Uterus (tissue), 2 donors: ENCODE measurements around the gene RMDN3.

ENCODE experiments used
- POLR2A ChIP-seq, 2 donors: fragments of 450-650 bp; IDR thresholded peaks; one replicate each; pipeline ENCODE4 v1.6.1; 2016; ENCODE audit warnings: antibody characterized with exemption in 2 of 2, mild to moderate bottlenecking in 1 of 2, moderate library complexity in 1 of 2
- TF ChIP-seq, protein P1 (sequence below), 4 experiments: fragments of 200-600 bp in 2 of 4; fragments of 450-650 bp in 2 of 4; sonication (generic) in 2 of 4; IDR thresholded peaks; one replicate each; pipeline ENCODE4 v1.5.1; 2016 to 2019; ENCODE audit warnings: antibody characterized with exemption in 4 of 4, mild to moderate bottlenecking in 2 of 4, moderate library complexity in 1 of 4

DNA sequence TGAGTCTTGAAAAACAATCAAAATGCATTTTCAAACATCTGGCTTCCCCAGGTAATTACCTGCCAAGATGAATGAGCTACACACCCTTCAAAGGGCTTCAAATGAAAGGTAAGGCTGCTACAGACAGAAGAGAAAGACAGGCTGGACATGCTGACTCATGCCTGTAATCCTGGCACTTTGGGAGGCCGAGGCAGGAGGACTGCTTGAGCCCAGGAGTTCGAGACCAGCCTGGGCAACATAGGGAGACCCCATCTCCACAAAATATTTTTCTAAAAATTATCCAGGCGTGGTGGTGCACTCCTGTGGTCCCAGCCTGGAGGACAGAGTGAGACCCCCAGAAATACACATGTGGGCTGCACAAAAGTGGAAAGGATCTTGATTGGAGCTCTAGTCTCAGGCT is 37.3 kb upstream of the RMDN3 start:
- TF ChIP-seq, protein P1, sequence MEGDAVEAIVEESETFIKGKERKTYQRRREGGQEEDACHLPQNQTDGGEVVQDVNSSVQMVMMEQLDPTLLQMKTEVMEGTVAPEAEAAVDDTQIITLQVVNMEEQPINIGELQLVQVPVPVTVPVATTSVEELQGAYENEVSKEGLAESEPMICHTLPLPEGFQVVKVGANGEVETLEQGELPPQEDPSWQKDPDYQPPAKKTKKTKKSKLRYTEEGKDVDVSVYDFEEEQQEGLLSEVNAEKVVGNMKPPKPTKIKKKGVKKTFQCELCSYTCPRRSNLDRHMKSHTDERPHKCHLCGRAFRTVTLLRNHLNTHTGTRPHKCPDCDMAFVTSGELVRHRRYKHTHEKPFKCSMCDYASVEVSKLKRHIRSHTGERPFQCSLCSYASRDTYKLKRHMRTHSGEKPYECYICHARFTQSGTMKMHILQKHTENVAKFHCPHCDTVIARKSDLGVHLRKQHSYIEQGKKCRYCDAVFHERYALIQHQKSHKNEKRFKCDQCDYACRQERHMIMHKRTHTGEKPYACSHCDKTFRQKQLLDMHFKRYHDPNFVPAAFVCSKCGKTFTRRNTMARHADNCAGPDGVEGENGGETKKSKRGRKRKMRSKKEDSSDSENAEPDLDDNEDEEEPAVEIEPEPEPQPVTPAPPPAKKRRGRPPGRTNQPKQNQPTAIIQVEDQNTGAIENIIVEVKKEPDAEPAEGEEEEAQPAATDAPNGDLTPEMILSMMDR (IDR thresholded peaks at IDR 0.05): no peak
- no peak for TF ChIP-seq POLR2A (IDR thresholded peaks at IDR 0.05)
